GM19043 (cell line): Measurements from ENCODE around the gene DCDC1.

Experiments
- ATAC-seq: cut with Tn5 transposase; IDR thresholded peaks from one replicate; pipeline ENCODE4 v1.9.1; 2021; ENCODE audit warnings: low read depth; ENCODE audit not compliant: unreplicated experiment

The DCDC1 gene

GRCh38 chr11:31107649-31108048 is 261.9 kb downstream of the DCDC1 start:
- no peak for ATAC-seq

- peak; percentile 76 for ATAC-seq
These were observed 262.5 kb downstream of the DCDC1 start for GRCh38 chr11:31106968-31107576.

GRCh38 chr11:31106326-31106725 is 263.2 kb downstream of the DCDC1 start:
- no peak for ATAC-seq

GRCh38 chr11:31102875-31103274 is 266.7 kb downstream of the DCDC1 start:
- ATAC-seq = no peak

GRCh38 chr11:31102316-31102715 is 267.2 kb downstream of the DCDC1 start:
- no peak for ATAC-seq

- no peak for ATAC-seq
These were observed 273.2 kb downstream of the DCDC1 start for GRCh38 chr11:31096191-31096805.

GRCh38 chr11:31092638-31093037 is 276.9 kb downstream of the DCDC1 start:
- ATAC-seq = no peak

GRCh38 chr11:31089117-31089516 is 280.4 kb downstream of the DCDC1 start:
- ATAC-seq = no peak

- no peak for ATAC-seq
These were observed 299.9 kb downstream of the DCDC1 start for GRCh38 chr11:31069447-31070205.

GRCh38 chr11:31060880-31061279 is 308.7 kb downstream of the DCDC1 start:
- no peak for ATAC-seq

GRCh38 chr11:31059529-31059928 is 310.0 kb downstream of the DCDC1 start:
- ATAC-seq = no peak

GRCh38 chr11:31050061-31050765 is 319.3 kb downstream of the DCDC1 start:
- ATAC-seq = no peak

- ATAC-seq = no peak
These were observed 324.2 kb downstream of the DCDC1 start for GRCh38 chr11:31045335-31045734.

- no peak for ATAC-seq
These were observed 339.3 kb downstream of the DCDC1 start for GRCh38 chr11:31030138-31030792.

- ATAC-seq = no peak
These were observed 343.2 kb downstream of the DCDC1 start for GRCh38 chr11:31026315-31026714.

- no peak for ATAC-seq
These were observed 347.5 kb downstream of the DCDC1 start for GRCh38 chr11:31022080-31022479.

- ATAC-seq = no peak
These were observed 349.8 kb downstream of the DCDC1 start for GRCh38 chr11:31019786-31020185.

- no peak for ATAC-seq
These were observed 364.3 kb downstream of the DCDC1 start for GRCh38 chr11:31005202-31005601.

GRCh38 chr11:31001427-31001826 is 368.1 kb downstream of the DCDC1 start:
- no peak for ATAC-seq

GRCh38 chr11:31000381-31000780 is 369.2 kb downstream of the DCDC1 start:
- ATAC-seq = no peak

- no peak for ATAC-seq
These were observed 377.1 kb downstream of the DCDC1 start for GRCh38 chr11:30992513-30992849.
